ENCODE measurements around the gene MYO1B. TPM values are rescaled to one million over a fixed set of nuclear protein-coding genes. Genes with fewer than 3 reads are reported as not detected.

The MYO1B gene
- total RNA-seq, 1 experiment from 2014 or later: 43.2 TPM

- H3K36me3 Mint-ChIP-seq (ENCODE audit: insufficient read depth in 1 of 3, low read depth in 3 of 3): peaks cover 0 to 4% (median 2%) of the 10 kb centered on the region in 3 experiments; a peak in 3 of 7 replicates
- Histone ChIP-seq H3K79me2 (ENCODE audit: insufficient read depth, low read length) (no peaks in the 10 kb centered on the region), H3K14ac (ENCODE audit: insufficient read depth, low read length) (no peak overlapping the region), H3K4me1 (ENCODE audit: insufficient read depth, low read length) (no peaks in the 10 kb centered on the region), H2BK12ac (ENCODE audit: insufficient read length, low read depth, low read length) (no peak overlapping the region), H3K27ac (ENCODE audit: insufficient read length, low read depth, low read length) (no peak overlapping the region), H3K9ac (ENCODE audit: extremely low read depth, insufficient read length, low read length) (no peak overlapping the region), H4K8ac (replicated peaks; ENCODE audit: insufficient read length, low read depth, low read length) (no peak overlapping the region), H2AK5ac (ENCODE audit: insufficient read length, low read length) (no peak overlapping the region), H2AFZ (ENCODE audit: low read length) (no peak overlapping the region), H3K23me2 (ENCODE audit: insufficient read length, low read depth, low read length, poor library complexity, severe bottlenecking) (no peaks in the 10 kb centered on the region), H3K56ac (ENCODE audit: insufficient read length, low read depth, low read length) (no peak overlapping the region), H3K79me1 (ENCODE audit: insufficient read depth, low read depth, low read length, poor library complexity, severe bottlenecking) (no peaks in the 10 kb centered on the region), H3K23ac (ENCODE audit: insufficient read length, low read depth, low read length) (no peak overlapping the region), H4K20me1 (ENCODE audit: control insufficient read depth, insufficient read depth, insufficient read length) (no peaks in the 10 kb centered on the region), H3K18ac (ENCODE audit: insufficient read length, low read depth, low read length) (no peak overlapping the region), H2BK120ac (ENCODE audit: low read depth, low read length, poor library complexity, severe bottlenecking) (no peak overlapping the region), H3K9me3 (ENCODE audit: control insufficient read depth, low read depth, low read length) (no peaks in the 10 kb centered on the region), H3K4me2 (ENCODE audit: insufficient read depth, insufficient read length, low read length) (no peak overlapping the region), H2BK20ac (ENCODE audit: low read depth, low read length, poor library complexity, severe bottlenecking) (no peak overlapping the region), H3K4ac (ENCODE audit: low read depth, low read length) (no peak overlapping the region), H3K27me3 (ENCODE audit: insufficient read depth, low read length) (no peaks in the 10 kb centered on the region), H2BK5ac (ENCODE audit: insufficient read length, low read length) (no peak overlapping the region), H3T11ph (ENCODE audit: low read length) (no peak overlapping the region), H4K91ac (ENCODE audit: insufficient read length, low read depth, low read length) (no peak overlapping the region), H2BK15ac (ENCODE audit: low read depth, low read length) (no peak overlapping the region), H4K5ac (ENCODE audit: insufficient read length, low read depth, low read length) (no peak overlapping the region)
- TF ChIP-seq CTCF (conservative IDR thresholded peaks at IDR 0.05): no peak
- WGBS (ENCODE audit: extremely low coverage, insufficient read length, low lambda C conversion rate): no CpG with 5 or more reads among the region's 1 CpG
- H3K27me3 Mint-ChIP-seq (ENCODE audit: low read depth): no peaks in the 10 kb centered on the region
- H3K9me3 Mint-ChIP-seq: no peaks in the 10 kb centered on the region
- no peak overlapping the region for H3K27ac Mint-ChIP-seq
- no peak overlapping the region for H3K4me3 Mint-ChIP-seq
- H3K4me1 Mint-ChIP-seq: no peaks in the 10 kb centered on the region
- DNase-seq: no peak
Measured at GRCh38 chr2:191430476-191430875, 185.3 kb downstream of the MYO1B start.

Data from H9 (cell line).